GM12892 (cell line): ENCODE measurements around the gene RAB12.

Experiments used
- DNase-seq: peaks from one replicate; pipeline ENCODE4 v3.0.0; 2011; ENCODE audit not compliant: insufficient read length
- FAIRE-seq: peaks from 2 replicates; lab custom pipeline; 2011; peaks lifted over from hg19 to GRCh38; lab: Jason Lieb, UNC
- POLR2A ChIP-seq: IDR thresholded peaks from 2 replicates; pipeline ENCODE4 v1.6.1; 2011; ENCODE audit warnings: low read depth, low read length, control low read depth
- POLR2AphosphoS5 ChIP-seq: IDR thresholded peaks from 2 replicates; pipeline ENCODE4 v1.6.1; 2011; ENCODE audit warnings: low read depth, low read length, control low read depth
- TAF1 ChIP-seq: IDR thresholded peaks from 2 replicates; pipeline ENCODE4 v1.6.1; 2011; ENCODE audit warnings: low read depth, mild to moderate bottlenecking, control low read depth, low read length, borderline replicate concordance

Gene RAB12

GRCh38 chr18:8654503-8655451 lies 45.5 kb downstream of the RAB12 start:
- no peak for TF ChIP-seq POLR2A
- no peak for TF ChIP-seq POLR2AphosphoS5
- no peak for TF ChIP-seq TAF1
- FAIRE-seq (no peak), DNase-seq (no peak)

GRCh38 chr18:8656232-8656631 lies 47.0 kb downstream of the RAB12 start:
- no peak for DNase-seq
- no peak for FAIRE-seq
- TF ChIP-seq POLR2AphosphoS5 (no peak), TAF1 (no peak), POLR2A (no peak)

DNA sequence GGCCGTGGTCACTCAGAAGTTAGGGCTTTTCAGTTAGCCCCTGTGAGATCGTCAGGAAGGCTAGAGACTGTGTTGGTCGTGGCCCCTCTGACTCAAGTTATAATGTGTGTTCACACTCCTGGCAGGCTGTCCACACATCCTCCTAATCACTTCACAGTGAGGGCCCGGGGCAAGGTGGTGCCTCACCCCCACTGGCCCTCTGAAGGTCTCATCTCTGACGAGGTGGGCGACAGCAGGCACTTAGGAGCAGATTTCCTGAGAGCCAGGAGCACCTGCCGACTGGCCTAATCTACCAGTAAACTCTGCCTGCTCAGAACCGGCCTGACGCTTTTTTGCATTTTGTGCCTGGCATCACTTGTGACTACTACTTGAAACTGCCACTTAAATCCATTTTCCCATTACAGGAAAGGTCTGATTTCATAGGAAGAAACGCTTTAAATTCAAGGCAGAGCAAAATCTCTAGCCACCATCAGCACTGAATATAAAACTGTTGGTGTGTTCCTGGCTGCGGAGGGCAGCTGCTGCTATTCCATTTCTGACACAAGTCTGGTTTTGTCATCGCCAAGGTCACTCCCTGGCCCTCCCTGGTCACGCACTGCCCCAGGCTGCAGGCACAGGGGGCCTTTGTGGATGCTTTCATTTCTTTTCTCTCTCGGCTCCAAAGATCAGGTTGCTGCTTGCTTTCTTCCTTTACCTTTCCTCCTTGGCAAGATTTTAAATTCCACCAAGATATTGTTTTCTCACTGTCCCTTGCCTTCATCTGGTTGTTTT lies 48.0 kb downstream of the RAB12 start:
- TF ChIP-seq POLR2A (no peak), TAF1 (no peak), POLR2AphosphoS5 (no peak)
- FAIRE-seq (no peak), DNase-seq (no peak)

- DNase-seq, result no peak
- no peak for FAIRE-seq
- TF ChIP-seq POLR2A, result no peak
- no peak for TF ChIP-seq TAF1
- no peak for TF ChIP-seq POLR2AphosphoS5
Observed at GRCh38 chr18:8657873-8658470, 48.7 kb downstream of the RAB12 start.

GRCh38 chr18:8658858-8659485 lies 49.7 kb downstream of the RAB12 start:
- no peak for TF ChIP-seq TAF1
- TF ChIP-seq POLR2A, result no peak
- TF ChIP-seq POLR2AphosphoS5, result no peak
- FAIRE-seq, result no peak
- DNase-seq, result no peak

DNA sequence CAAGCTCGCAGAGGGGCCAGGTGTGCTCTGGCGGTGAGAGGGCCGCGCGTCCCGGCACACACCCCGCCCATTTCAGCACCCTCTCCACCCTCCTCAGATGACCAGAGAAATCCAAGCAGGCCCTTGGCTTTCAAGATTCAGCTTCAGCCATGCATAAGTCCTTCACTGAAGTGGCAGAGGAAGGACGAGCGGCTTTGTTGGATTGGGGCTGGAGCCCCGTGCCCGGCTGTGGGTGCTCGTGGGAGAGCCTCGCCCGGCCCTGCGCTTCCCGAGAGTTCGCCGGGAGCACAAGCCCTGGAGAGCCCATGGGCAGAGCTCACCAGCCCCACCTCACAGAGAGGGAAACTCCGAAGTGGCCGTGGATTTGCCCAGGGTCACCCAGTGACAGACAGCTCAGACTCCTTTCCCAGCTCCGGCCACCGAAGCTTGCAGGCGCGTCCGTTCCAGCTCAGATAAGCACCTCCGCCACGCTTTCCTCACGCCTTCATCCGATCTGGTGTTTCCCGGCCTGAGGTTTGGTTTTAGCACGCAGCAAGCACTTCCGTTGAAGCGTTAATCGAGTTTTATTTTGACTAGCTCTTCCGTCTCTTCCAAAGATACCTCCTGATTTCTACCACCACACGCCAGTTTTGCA lies 50.5 kb downstream of the RAB12 start:
- TF ChIP-seq POLR2A, result no peak
- TF ChIP-seq POLR2AphosphoS5, result no peak
- no peak for TF ChIP-seq TAF1
- DNase-seq (no peak), FAIRE-seq (no peak)

DNA sequence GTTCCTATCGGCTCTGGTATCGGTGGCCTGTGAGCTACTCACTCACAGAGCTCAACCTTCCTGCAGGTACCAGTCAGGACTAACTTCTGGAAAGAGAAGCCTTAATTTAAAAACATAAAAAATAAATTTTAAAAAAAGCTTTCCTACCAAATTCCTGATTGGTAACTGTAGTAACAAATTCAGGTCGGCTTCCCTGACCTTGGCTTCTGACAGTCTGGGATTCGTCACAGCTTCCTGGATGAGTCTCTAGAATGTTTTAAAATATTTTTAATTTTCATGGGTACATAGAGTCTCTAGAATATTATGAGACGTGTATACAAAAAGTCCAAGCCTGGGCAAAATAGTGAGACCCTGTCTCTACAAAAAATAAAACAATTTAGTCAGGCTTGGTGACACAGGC lies 51.1 kb downstream of the RAB12 start:
- no peak for TF ChIP-seq POLR2AphosphoS5
- no peak for TF ChIP-seq TAF1
- no peak for TF ChIP-seq POLR2A
- FAIRE-seq, result no peak
- DNase-seq, result no peak

GRCh38 chr18:8661754-8662559 lies 52.7 kb downstream of the RAB12 start:
- FAIRE-seq (no peak), DNase-seq (no peak)
- no peak for TF ChIP-seq POLR2AphosphoS5
- no peak for TF ChIP-seq TAF1
- TF ChIP-seq POLR2A, result no peak

DNA sequence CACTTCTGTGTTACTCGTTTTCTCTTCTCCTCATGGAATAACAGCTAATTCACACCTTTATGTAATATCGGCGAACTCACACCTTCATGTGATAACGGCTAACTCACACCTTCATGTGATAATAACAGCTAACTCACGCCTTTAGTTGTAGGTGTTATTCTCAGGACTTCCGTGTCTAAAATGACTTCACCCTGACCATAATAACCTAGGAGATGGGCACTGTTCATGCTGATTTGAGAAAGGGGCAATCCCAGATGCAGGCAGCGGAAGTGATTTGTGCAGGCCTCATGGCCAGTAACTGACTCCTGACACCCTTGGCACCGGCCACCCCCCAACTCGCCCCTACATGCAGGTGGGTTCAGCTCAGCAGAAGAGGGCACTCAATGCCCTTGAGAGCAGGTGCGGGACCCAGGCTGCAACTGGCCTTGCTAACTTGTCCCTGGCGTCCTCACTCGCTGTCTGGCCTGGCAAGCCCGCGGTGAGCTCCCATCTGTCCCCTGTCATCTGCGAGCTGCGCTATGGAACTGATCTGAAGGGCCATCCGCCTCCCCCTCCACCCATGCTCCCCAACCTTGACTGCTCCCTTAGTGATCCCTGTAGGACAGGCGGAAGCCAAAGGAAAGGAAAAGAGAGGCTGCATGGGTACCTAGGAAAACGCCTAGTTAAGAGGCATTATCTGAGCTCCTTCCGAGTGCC lies 53.5 kb downstream of the RAB12 start:
- TF ChIP-seq POLR2A (no peak), TAF1 (no peak), POLR2AphosphoS5 (no peak)
- FAIRE-seq (no peak), DNase-seq (no peak)
